Esophagus squamous epithelium (tissue), 5 donors: ENCODE measurements around the gene MRPL52. TPM values are rescaled to one million over a fixed set of nuclear protein-coding genes. Genes with fewer than 3 reads are reported as not detected.

Experiments used
- DNase-seq: peaks from one replicate; lab custom pipeline; 2025; lab: John Stamatoyannopoulos, UW
- H3K27ac ChIP-seq, 4 donors: fragments of 200-600 bp; sonication (generic); one replicate each; pipeline ENCODE4 v1.5.1; 2016 to 2019; ENCODE audit warnings: mild to moderate bottlenecking in 1 of 4
- H3K27me3 ChIP-seq, 4 donors: fragments of 200-600 bp; sonication (generic); 1 replicate in 3 of 4; 2 replicates in 1 of 4; pipeline versions ENCODE4 v1.5.1 to v1.6.0; 2017 to 2021; ENCODE audit warnings: antibody characterized with exemption in 1 of 4
- H3K36me3 ChIP-seq, 3 donors: fragments of 200-600 bp; sonication (generic); one replicate each; pipeline ENCODE4 v1.5.1; 2016 to 2019
- H3K4me1 ChIP-seq, 3 donors: fragments of 200-600 bp; sonication (generic); one replicate each; pipeline ENCODE4 v1.5.1; 2017 to 2019
- H3K4me3 ChIP-seq, 4 donors: fragments of 200-600 bp; sonication (generic); 1 replicate in 3 of 4; 2 replicates in 1 of 4; pipeline ENCODE4 v1.5.1; 2016 to 2019; ENCODE audit warnings: mild to moderate bottlenecking in 2 of 4, moderate library complexity in 1 of 4
- H3K9me3 ChIP-seq, 3 donors: fragments of 200-600 bp; sonication (generic); one replicate each; pipeline ENCODE4 v1.5.1; 2016 to 2019
- POLR2A ChIP-seq, 4 donors: fragments of 450-650 bp; IDR thresholded peaks; one replicate each; pipeline ENCODE4 v1.6.1; 2017; ENCODE audit warnings: antibody characterized with exemption in 4 of 4, mild to moderate bottlenecking in 4 of 4, moderate library complexity in 3 of 4
- WGBS, 2 donors: methylation state at CpG; one replicate each; pipeline ENCODE4 v1.1.5; 2018; 5-methylcytosine and 5-hydroxymethylcytosine counted together
- intact Hi-C: fragments of 100-400 bp; cut with DNase I; formaldehyde crosslinking; loops from one replicate; pipeline ENCODE4 v1.15.0; 2022
- total RNA-seq, 4 donors: library from RNA; depleted of rRNA; stranded (reverse); fragments of >200 nt; gene quantifications; one replicate each; pipeline ENCODE4 v1.1.0, GENCODE V29; 2016
- TF ChIP-seq, protein P1 (sequence below), 6 experiments: fragments of 450-650 bp in 4 of 6; fragments of 200-600 bp in 2 of 6; sonication (generic) in 2 of 6; IDR thresholded peaks; one replicate each; pipeline ENCODE4 v1.5.1; 2016 to 2019; ENCODE audit warnings: antibody characterized with exemption in 6 of 6, mild to moderate bottlenecking in 4 of 6, moderate library complexity in 4 of 6
- donor health status: DM: yes; HTN: yes; CAD: no.

The MRPL52 gene
- total RNA-seq, 4 donors from 2014 or later, result 32.8 to 142 (median 82.1) TPM

DNA sequence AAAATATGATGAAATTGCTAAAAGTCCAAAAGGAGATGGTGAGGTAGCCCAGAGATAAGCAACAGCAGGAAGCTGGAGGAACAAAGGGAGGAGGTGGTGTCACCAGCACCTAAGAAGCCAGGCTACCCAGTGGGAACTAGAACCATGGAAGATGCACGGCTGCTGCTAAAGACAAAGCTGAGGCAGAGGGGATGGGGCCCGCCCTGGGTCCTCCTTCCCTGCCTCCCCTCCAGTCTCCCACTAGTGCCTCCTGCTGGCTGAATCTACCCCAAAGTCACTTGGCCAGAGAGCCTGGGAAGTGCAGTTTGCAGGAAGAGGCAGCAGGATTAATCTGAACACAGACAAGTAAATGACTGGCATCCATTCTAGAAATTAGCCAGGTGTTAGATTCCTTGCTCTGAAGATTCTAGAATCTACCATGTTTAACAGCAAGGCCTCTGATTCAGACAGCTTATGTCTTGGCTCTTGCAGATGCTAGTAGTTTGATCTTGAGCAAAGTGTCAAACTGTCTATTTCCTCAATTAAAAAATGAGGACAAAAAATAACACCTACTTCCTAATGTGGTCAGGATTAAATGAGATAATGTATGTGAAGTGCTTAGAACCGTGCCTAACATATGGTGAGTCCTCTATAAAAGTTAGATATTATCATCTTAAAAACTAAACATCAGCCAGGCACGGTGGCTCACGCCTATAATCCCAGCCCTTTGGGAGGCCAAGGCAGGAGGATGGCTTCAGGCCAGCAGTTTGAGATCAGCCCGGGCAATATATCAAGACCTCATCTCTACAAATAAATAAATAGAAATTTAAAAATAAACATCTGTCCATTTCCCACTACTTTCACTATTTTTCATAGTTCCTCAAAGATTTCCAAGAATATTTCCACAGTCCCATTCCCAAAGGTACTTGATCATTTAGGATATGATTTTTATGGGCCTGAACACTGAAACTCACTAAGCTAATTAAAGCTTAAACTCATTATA lies 36.0 kb downstream of the MRPL52 start:
- Histone ChIP-seq H3K4me1 (peaks cover 10 to 28% (median 11%) of the 10 kb centered on the region in 3 donors), H3K36me3 (no peaks in the 10 kb centered on the region), H3K4me3 (no peak overlapping the region), H3K27ac (no peak overlapping the region), H3K9me3 (no peaks in the 10 kb centered on the region), H3K27me3 (no peaks in the 10 kb centered on the region)
- DNase-seq, result no peak
- WGBS, 2 donors, result 58% methylated on average over 6 of the region's 6 CpGs
- intact Hi-C loops, result no loop called here
- no peak for TF ChIP-seq POLR2A (IDR thresholded peaks at IDR 0.05)
- TF ChIP-seq, protein P1, sequence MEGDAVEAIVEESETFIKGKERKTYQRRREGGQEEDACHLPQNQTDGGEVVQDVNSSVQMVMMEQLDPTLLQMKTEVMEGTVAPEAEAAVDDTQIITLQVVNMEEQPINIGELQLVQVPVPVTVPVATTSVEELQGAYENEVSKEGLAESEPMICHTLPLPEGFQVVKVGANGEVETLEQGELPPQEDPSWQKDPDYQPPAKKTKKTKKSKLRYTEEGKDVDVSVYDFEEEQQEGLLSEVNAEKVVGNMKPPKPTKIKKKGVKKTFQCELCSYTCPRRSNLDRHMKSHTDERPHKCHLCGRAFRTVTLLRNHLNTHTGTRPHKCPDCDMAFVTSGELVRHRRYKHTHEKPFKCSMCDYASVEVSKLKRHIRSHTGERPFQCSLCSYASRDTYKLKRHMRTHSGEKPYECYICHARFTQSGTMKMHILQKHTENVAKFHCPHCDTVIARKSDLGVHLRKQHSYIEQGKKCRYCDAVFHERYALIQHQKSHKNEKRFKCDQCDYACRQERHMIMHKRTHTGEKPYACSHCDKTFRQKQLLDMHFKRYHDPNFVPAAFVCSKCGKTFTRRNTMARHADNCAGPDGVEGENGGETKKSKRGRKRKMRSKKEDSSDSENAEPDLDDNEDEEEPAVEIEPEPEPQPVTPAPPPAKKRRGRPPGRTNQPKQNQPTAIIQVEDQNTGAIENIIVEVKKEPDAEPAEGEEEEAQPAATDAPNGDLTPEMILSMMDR (IDR thresholded peaks at IDR 0.05), result peak in 1 of 6 experiments; percentile 14

DNA sequence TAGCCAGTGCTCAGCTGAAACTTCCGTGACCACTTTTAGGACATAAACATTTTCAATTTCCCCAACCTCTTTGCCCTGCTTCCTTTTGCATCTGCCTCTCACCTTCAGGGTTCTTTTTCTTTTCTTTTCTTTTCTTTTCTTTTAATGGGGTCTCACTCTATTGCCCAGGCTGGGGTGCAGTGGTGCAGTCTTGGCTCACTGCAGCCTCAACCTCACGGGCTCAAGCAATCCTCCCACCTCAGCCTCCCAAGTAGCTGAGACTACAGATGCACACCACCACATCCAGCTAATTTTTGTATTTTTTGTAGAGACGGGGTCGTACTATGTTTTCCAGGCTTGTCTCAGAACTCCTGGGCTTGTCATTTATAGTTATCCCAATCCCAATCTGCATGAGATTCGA lies 37.2 kb downstream of the MRPL52 start:
- Histone ChIP-seq H3K27me3 (no peaks in the 10 kb centered on the region), H3K4me3 (no peak overlapping the region), H3K36me3 (no peaks in the 10 kb centered on the region), H3K9me3 (no peaks in the 10 kb centered on the region), H3K27ac (no peak overlapping the region), H3K4me1 (peaks cover 12 to 32% (median 12%) of the 10 kb centered on the region in 3 donors)
- intact Hi-C loops, result no loop called here
- WGBS, 2 donors, result 85 to 96% methylated on average over 5 of the region's 5 CpGs
- no peak for TF ChIP-seq POLR2A (IDR thresholded peaks at IDR 0.05)
- TF ChIP-seq, protein P1 (IDR thresholded peaks at IDR 0.05), result no peak
- no peak for DNase-seq

DNA sequence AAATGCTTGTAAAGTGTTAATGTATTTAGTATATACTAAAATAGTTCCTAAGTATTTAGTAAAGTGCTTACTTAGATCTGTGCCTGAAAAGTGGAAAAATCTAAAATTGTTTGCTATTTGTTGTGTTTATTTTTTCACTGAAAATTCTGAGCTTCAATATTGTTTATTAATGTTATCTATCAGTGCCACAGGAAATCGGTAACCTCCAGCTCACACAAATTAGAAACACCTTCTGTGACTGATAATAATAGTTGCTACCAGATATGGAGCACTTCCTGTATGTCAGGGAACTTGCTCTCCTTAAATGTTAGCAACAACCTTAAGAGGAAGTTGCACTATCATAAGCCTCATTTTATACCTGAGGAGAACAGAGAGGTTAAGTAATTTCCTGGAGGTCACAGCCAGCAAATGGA lies 41.1 kb downstream of the MRPL52 start:
- DNase-seq, result no peak
- peaks cover 20 to 60% (median 31%) of the 10 kb centered on the region in 3 donors for H3K4me1 ChIP-seq
- no peaks in the 10 kb centered on the region for H3K9me3 ChIP-seq
- peak overlapping the region; percentile 97 to 100 (median 100) for H3K27ac ChIP-seq
- TF ChIP-seq, protein P1 (IDR thresholded peaks at IDR 0.05), result no peak
- no peak for TF ChIP-seq POLR2A (IDR thresholded peaks at IDR 0.05)
- intact Hi-C loops, result no loop called here
- 0 to 11% methylated on average over 1 of the region's 1 CpG for WGBS, 2 donors
- peak overlapping the region; percentile 64 to 100 (median 88) for H3K4me3 ChIP-seq
- H3K36me3 ChIP-seq, result peaks cover 15 to 30% (median 25%) of the 10 kb centered on the region in 3 donors
- no peaks in the 10 kb centered on the region for H3K27me3 ChIP-seq

DNA sequence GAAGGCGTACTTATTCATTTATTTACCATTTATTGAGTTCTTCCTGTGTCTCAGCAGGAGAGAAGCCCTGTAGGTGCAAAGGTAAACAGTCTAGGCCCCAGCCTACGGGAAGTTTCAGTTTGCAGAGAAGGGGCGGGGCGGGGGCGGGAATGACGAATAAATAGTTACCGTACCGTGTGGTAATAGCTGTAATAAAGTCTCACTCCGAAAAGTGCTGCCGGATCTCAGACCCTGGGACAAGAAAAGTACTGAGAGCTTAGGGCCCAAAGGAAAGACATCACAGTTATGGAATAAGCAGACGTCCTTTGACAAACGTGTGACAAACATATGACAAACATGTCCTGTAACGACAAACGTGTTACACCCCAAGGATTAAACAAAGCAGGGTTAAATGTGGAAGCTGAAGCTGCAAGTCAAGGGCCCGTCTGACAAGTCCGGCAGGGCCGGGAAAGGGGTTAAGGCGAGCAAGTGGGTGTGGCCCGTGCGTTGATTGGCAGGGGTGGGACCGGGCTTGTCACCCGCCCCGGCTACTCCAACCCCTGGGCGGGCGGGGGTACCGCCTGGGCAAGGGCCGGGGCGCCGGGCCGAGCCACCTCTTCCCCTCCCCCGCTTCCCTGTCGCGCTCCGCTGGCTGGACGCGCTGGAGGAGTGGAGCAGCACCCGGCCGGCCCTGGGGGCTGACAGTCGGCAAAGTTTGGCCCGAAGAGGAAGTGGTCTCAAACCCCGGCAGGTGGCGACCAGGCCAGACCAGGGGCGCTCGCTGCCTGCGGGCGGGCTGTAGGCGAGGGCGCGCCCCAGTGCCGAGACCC lies 41.7 kb downstream of the MRPL52 start, which contains the start of gene LRP10:
Gene LRP10, plus strand, starts transcription at position 517 of the 809 bp plus-strand sequence. CDS start 564 bp downstream, outside the sequence.
- intact Hi-C loops, result no loop called here
- WGBS, 2 donors, result 0 to 1% methylated on average over 12 to 19 of the region's 50 CpGs

More for the DNA sequence above, 41.7 kb downstream of the MRPL52 start, which contains the start of gene LRP10:
- Histone ChIP-seq H3K36me3 (peaks cover 20 to 36% (median 31%) of the 10 kb centered on the region in 3 donors), H3K27me3 (no peaks in the 10 kb centered on the region), H3K4me1 (peaks cover 20 to 58% (median 31%) of the 10 kb centered on the region in 3 donors), H3K4me3 (peak within 1 kb of the TSS; percentile 64 to 100 (median 88)), H3K27ac (peak within 1 kb of the TSS; percentile 97 to 100 (median 100)), H3K9me3 (no peaks in the 10 kb centered on the region)
- peak; percentile 72 for DNase-seq
- peak in 3 of 4 donors; percentile 73 to 93 (median 73) for TF ChIP-seq POLR2A (IDR thresholded peaks at IDR 0.05)
- TF ChIP-seq, protein P1 (IDR thresholded peaks at IDR 0.05), result peak in 4 of 6 experiments; percentile 4 to 25 (median 12)
